IMR-90 (cell line): ENCODE results near the gene MGAT4C. TPM values are rescaled to one million over a fixed set of nuclear protein-coding genes. Genes with fewer than 3 reads are reported as not detected.

ENCODE experiments used
- ATAC-seq: fragments of 200-7000 bp; cut with Tn5 transposase; 2 replicates; pipeline ENCODE4 v1.9.1; 2020; ENCODE audit warnings: low read depth, mild to moderate bottlenecking, moderate library complexity
- BruUV-seq: library from RNA; stranded (reverse); fragments of 400-500 nt; replicated peaks from 2 replicates; lab custom pipeline; 2021; lab: Mats Ljungman, UMichigan
- CTCF ChIA-PET: fragments of 300-600 bp; formaldehyde crosslinking; extraction: SDS; loops from one replicate; lab custom pipeline; 2021; ENCODE audit warnings: antibody characterized with exemption; lab: Yijun Ruan, JAX
- POLR2A ChIA-PET: fragments of 300-600 bp; sonication (Branson Sonifier 250); formaldehyde crosslinking; loops from one replicate; lab custom pipeline; 2022; ENCODE audit warnings: antibody characterized with exemption; ENCODE audit not compliant: unreplicated experiment; lab: Charles Lee
- DNase-seq: peaks from one replicate; pipeline ENCODE4 v3.0.0; 2013
- H2AFZ ChIP-seq: replicated peaks from 2 replicates; pipeline ENCODE3; 2013; ENCODE audit warnings: low read length, mild to moderate bottlenecking; ENCODE audit not compliant: poor library complexity
- H2AK5ac ChIP-seq: 2 replicates; pipeline ENCODE4 v1.6.1; 2013; ENCODE audit warnings: low read depth, low read length, inconsistent platforms
- H2AK9ac ChIP-seq: replicated peaks from 2 replicates; pipeline ENCODE3; 2013; ENCODE audit warnings: mild to moderate bottlenecking, low read depth, low read length, moderate library complexity; ENCODE audit not compliant: poor library complexity
- H2BK120ac ChIP-seq: 2 replicates; pipeline ENCODE4 v1.6.1; 2013; ENCODE audit warnings: low read depth, low read length, inconsistent platforms
- H2BK15ac ChIP-seq: 3 replicates; pipeline ENCODE4 v1.6.1; 2013; ENCODE audit warnings: low read depth, low read length, inconsistent platforms
- H2BK20ac ChIP-seq: 2 replicates; pipeline ENCODE4 v1.6.1; 2013; ENCODE audit warnings: low read depth, mild to moderate bottlenecking, inconsistent platforms, low read length, moderate library complexity
- H2BK5ac ChIP-seq: 2 replicates; pipeline ENCODE4 v1.6.1; 2013; ENCODE audit warnings: mild to moderate bottlenecking, low read depth, low read length, inconsistent platforms; ENCODE audit not compliant: poor library complexity, severe bottlenecking
- H3K14ac ChIP-seq: replicated peaks from 2 replicates; pipeline ENCODE4 v1.6.1; 2013; ENCODE audit warnings: low read depth, low read length, inconsistent platforms
- H3K18ac ChIP-seq: 2 replicates; pipeline ENCODE4 v1.6.1; 2013; ENCODE audit warnings: low read depth, low read length, control low read depth
- H3K23ac ChIP-seq: 2 replicates; pipeline ENCODE4 v1.6.1; 2013; ENCODE audit warnings: low read depth, low read length, inconsistent platforms
- H3K27ac ChIP-seq: 2 replicates; pipeline ENCODE4 v1.5.1; 2013; ENCODE audit warnings: mild to moderate bottlenecking, control low read depth, low read length; ENCODE audit not compliant: insufficient read depth
- H3K27me3 ChIP-seq: 2 replicates; pipeline ENCODE4 v1.6.1; 2013; ENCODE audit warnings: low read length; ENCODE audit not compliant: control insufficient read depth, insufficient read depth
- H3K36me3 ChIP-seq: 2 replicates; pipeline ENCODE4 v1.6.1; 2013; ENCODE audit warnings: low read length, mixed read lengths; ENCODE audit not compliant: control insufficient read depth, insufficient read depth
- H3K4ac ChIP-seq: 2 replicates; pipeline ENCODE4 v1.6.1; 2013; ENCODE audit warnings: low read depth, low read length, inconsistent platforms
- H3K4me1 ChIP-seq: 2 replicates; pipeline ENCODE4 v1.6.1; 2013; ENCODE audit warnings: low read length, mixed read lengths; ENCODE audit not compliant: control insufficient read depth, insufficient read depth
- H3K4me2 ChIP-seq: 2 replicates; pipeline ENCODE4 v1.6.1; 2013; ENCODE audit warnings: low read depth, mild to moderate bottlenecking, control low read depth, low read length, moderate library complexity
- H3K4me3 ChIP-seq: 2 replicates; pipeline ENCODE4 v1.5.1; 2013; ENCODE audit warnings: low read depth, mild to moderate bottlenecking, control low read depth, low read length, moderate library complexity; ENCODE audit not compliant: insufficient read depth
- H3K56ac ChIP-seq: 2 replicates; pipeline ENCODE4 v1.6.1; 2013; ENCODE audit warnings: low read length, inconsistent platforms; ENCODE audit not compliant: insufficient read depth; ENCODE audit errors: extremely low read depth
- H3K79me1 ChIP-seq, 2 experiments: 2 replicates each; pipeline ENCODE4 v1.6.1; 2013; ENCODE audit warnings: low read length in 2 of 2, inconsistent platforms in 1 of 2, low read depth in 1 of 2
- H3K9ac ChIP-seq: 2 replicates; pipeline ENCODE4 v1.6.1; 2013; ENCODE audit warnings: low read depth, low read length, control low read depth
- H3K9me1 ChIP-seq: 2 replicates; pipeline ENCODE4 v1.6.1; 2013; ENCODE audit warnings: low read length, inconsistent platforms; ENCODE audit not compliant: insufficient read depth
- H3K9me3 ChIP-seq: 2 replicates; pipeline ENCODE4 v1.6.1; 2013; ENCODE audit warnings: low read length; ENCODE audit not compliant: control insufficient read depth, insufficient read depth
- H4K20me1 ChIP-seq: 2 replicates; pipeline ENCODE4 v1.6.1; 2013; ENCODE audit warnings: low read length, inconsistent platforms; ENCODE audit not compliant: insufficient read depth
- H4K5ac ChIP-seq: 2 replicates; pipeline ENCODE4 v1.6.1; 2013; ENCODE audit warnings: mild to moderate bottlenecking, low read depth, low read length, control low read depth
- H4K8ac ChIP-seq, 2 experiments: 2 replicates each; pipeline ENCODE4 v1.6.1; 2013; ENCODE audit warnings: low read depth in 2 of 2, low read length in 2 of 2, control low read depth in 1 of 2, inconsistent platforms in 1 of 2
- H4K91ac ChIP-seq: 2 replicates; pipeline ENCODE4 v1.6.1; 2013; ENCODE audit warnings: low read depth, low read length, inconsistent platforms; ENCODE audit not compliant: insufficient read depth
- BHLHE40 ChIP-seq: fragments of 150-350 bp; IDR thresholded peaks from 2 replicates; pipeline ENCODE4 v1.6.1; 2016; ENCODE audit warnings: mild to moderate bottlenecking, low read depth, low read length
- CEBPB ChIP-seq: IDR thresholded peaks from 2 replicates; pipeline ENCODE4 v1.6.1; 2012; ENCODE audit warnings: low read depth, low read length, improper control_type of control experiment
- CHD1 ChIP-seq: IDR thresholded peaks from 2 replicates; pipeline ENCODE4 v1.6.1; 2012; ENCODE audit warnings: low read depth, low read length, improper control_type of control experiment
- ELK1 ChIP-seq: fragments of 150-350 bp; IDR thresholded peaks from 2 replicates; pipeline ENCODE4 v1.6.1; 2016; ENCODE audit warnings: low read depth, mild to moderate bottlenecking, low read length, moderate library complexity, borderline replicate concordance
- FOS ChIP-seq: fragments of 150-350 bp; IDR thresholded peaks from 2 replicates; pipeline ENCODE4 v1.6.1; 2016; ENCODE audit warnings: low read depth, low read length
- MAZ ChIP-seq: IDR thresholded peaks from 2 replicates; pipeline ENCODE4 v1.6.1; 2012; ENCODE audit warnings: low read depth, mild to moderate bottlenecking, low read length, improper control_type of control experiment, moderate library complexity, borderline replicate concordance
- MXI1 ChIP-seq: IDR thresholded peaks from 2 replicates; pipeline ENCODE4 v1.6.1; 2012; ENCODE audit warnings: low read depth, mild to moderate bottlenecking, low read length, moderate library complexity, borderline replicate concordance
- RCOR1 ChIP-seq: IDR thresholded peaks from 2 replicates; pipeline ENCODE4 v1.6.1; 2012; ENCODE audit warnings: mild to moderate bottlenecking, low read length, improper control_type of control experiment; ENCODE audit not compliant: insufficient replicate concordance
- RFX5 ChIP-seq: IDR thresholded peaks from 2 replicates; pipeline ENCODE4 v1.8.0; 2012; ENCODE audit warnings: low read depth, mild to moderate bottlenecking, low read length, moderate library complexity
- SMC3 ChIP-seq: fragments of 150-350 bp; IDR thresholded peaks from 2 replicates; pipeline ENCODE4 v1.6.1; 2016; ENCODE audit warnings: low read depth, mild to moderate bottlenecking, antibody characterized with exemption, low read length, moderate library complexity
- USF2 ChIP-seq: fragments of 150-350 bp; IDR thresholded peaks from 2 replicates; pipeline ENCODE4 v1.6.1; 2017; ENCODE audit warnings: mild to moderate bottlenecking, antibody characterized with exemption, low read length, low read depth
- WGBS, 2 experiments: methylation state at CpG; one replicate each; pipeline versions ENCODE4 v1.1.5 to v1.1.7; 2013; ENCODE audit warnings: missing lambda C conversion rate in 2 of 2; ENCODE audit not compliant: insufficient read length in 1 of 2; ENCODE audit errors: extremely low coverage in 2 of 2; 5-methylcytosine and 5-hydroxymethylcytosine counted together
- dilution Hi-C: fragments of 300-500 bp; cut with HindIII; formaldehyde crosslinking; loops from one replicate; pipeline ENCODE4 v1.14.3; 2018; ENCODE audit warnings: low sequenced_read_pairs; ENCODE audit not compliant: unreplicated experiment
- in situ Hi-C: fragments of 300-500 bp; cut with MboI; formaldehyde crosslinking; loops from 3 replicates; pipeline ENCODE4 v1.14.3; 2019; ENCODE audit warnings: low sequenced_read_pairs, inconsistent platforms, mixed read lengths
- intact Hi-C: fragments of 100-400 bp; cut with micrococcal nuclease; formaldehyde crosslinking; loops from 2 replicates; pipeline ENCODE4 v1.10.0; 2022
- polyA plus RNA-seq, 3 experiments: library from polyadenylated mRNA; depleted of rRNA; stranded (reverse); fragments of >200 nt; gene quantifications; 2 replicates each; pipeline ENCODE4 v1.2.3, GENCODE V29; 2012; ENCODE audit warnings: low replicate concordance in 1 of 3
- total RNA-seq: library from RNA; depleted of rRNA; stranded (reverse); fragments of >200 nt; gene quantifications from 2 replicates; pipeline ENCODE4 v1.2.3, GENCODE V29; 2012

MGAT4C gene
- total and polyA plus RNA-seq, 2 of the 4 experiments (the other 2 are of a cell fraction), result not detected

GRCh38 chr12:86104087-86104486, 152.1 kb downstream of the MGAT4C start:
- no peak overlapping the region for H3K56ac ChIP-seq
- H3K27me3 ChIP-seq, result no peaks in the 10 kb centered on the region
- H4K20me1 ChIP-seq, result no peaks in the 10 kb centered on the region
- TF ChIP-seq CEBPB (no peak), ELK1 (no peak), RFX5 (no peak), USF2 (no peak), MAZ (no peak), MXI1 (no peak), CHD1 (no peak), RCOR1 (no peak), BHLHE40 (no peak), FOS (no peak), SMC3 (no peak)
- no peak overlapping the region for H3K9ac ChIP-seq
- H3K4me2 ChIP-seq, result no peak overlapping the region
- no peak overlapping the region for H4K8ac ChIP-seq
- no peak overlapping the region for H2BK15ac ChIP-seq
- no peak overlapping the region for H4K5ac ChIP-seq
- H3K9me3 ChIP-seq, result no peaks in the 10 kb centered on the region
- H3K4ac ChIP-seq, result no peak overlapping the region
- BruUV-seq, result no TSS peak
- no peaks in the 10 kb centered on the region for H3K79me1 ChIP-seq
- no peak overlapping the region for H2BK5ac ChIP-seq
- no peak overlapping the region for H2AFZ ChIP-seq
- no peak overlapping the region for H2BK20ac ChIP-seq
- H3K9me1 ChIP-seq, result no peaks in the 10 kb centered on the region
- in situ Hi-C loops, result no loop called here
- no peaks in the 10 kb centered on the region for H3K36me3 ChIP-seq
- no CpG with 5 or more reads among the region's 9 CpGs for WGBS, 2 experiments
- DNase-seq (no peak), ATAC-seq (no peak)
- CTCF ChIA-PET, result interaction anchor here (0.7 kb wide), 1 partner anchor 179 kb away, joined by 3 read pairs; no protein-coding TSS in a partner anchor
- H2AK5ac ChIP-seq, result no peak overlapping the region
- intact Hi-C loops, result no loop called here
- no peak overlapping the region for H2BK120ac ChIP-seq
- POLR2A ChIA-PET, result no interaction called here
- no peaks in the 10 kb centered on the region for H3K4me1 ChIP-seq
- H4K91ac ChIP-seq, result no peak overlapping the region
- H3K4me3 ChIP-seq, result no peak overlapping the region
- H3K27ac ChIP-seq, result no peak overlapping the region
- H3K18ac ChIP-seq, result no peak overlapping the region
- no peak overlapping the region for H3K14ac ChIP-seq
- H2AK9ac ChIP-seq, result no peak overlapping the region
- dilution Hi-C loops, result no loop called here
- no peak overlapping the region for H3K23ac ChIP-seq
